H9 (cell line): ENCODE results near the gene SUN2. TPM values are rescaled to one million over a fixed set of nuclear protein-coding genes. Genes with fewer than 3 reads are reported as not detected.

Experiments
- DNase-seq: peaks from one replicate; pipeline ENCODE4 v3.0.0-alpha.2; 2017
- H2AFZ ChIP-seq: one replicate; pipeline ENCODE4 v1.6.1; 2013; ENCODE audit warnings: mild to moderate bottlenecking, low read length, control low read depth, moderate library complexity
- H2AK5ac ChIP-seq: 2 replicates; pipeline ENCODE4 v1.6.1; 2013; ENCODE audit warnings: low read length, control low read depth, mixed read lengths; ENCODE audit not compliant: insufficient read length
- H2BK120ac ChIP-seq: one replicate; pipeline ENCODE4 v1.6.1; 2013; ENCODE audit warnings: low read depth, mild to moderate bottlenecking, low read length, control low read depth, inconsistent platforms; ENCODE audit not compliant: poor library complexity, severe bottlenecking
- H2BK12ac ChIP-seq: 2 replicates; pipeline ENCODE4 v1.6.1; 2013; ENCODE audit warnings: low read length, control low read depth, mixed read lengths, low read depth; ENCODE audit not compliant: insufficient read length
- H2BK15ac ChIP-seq: 2 replicates; pipeline ENCODE4 v1.6.1; 2013; ENCODE audit warnings: low read depth, low read length, control low read depth
- H2BK20ac ChIP-seq: one replicate; pipeline ENCODE4 v1.6.1; 2013; ENCODE audit warnings: low read depth, mild to moderate bottlenecking, low read length, control low read depth, inconsistent platforms; ENCODE audit not compliant: poor library complexity, severe bottlenecking
- H2BK5ac ChIP-seq: 2 replicates; pipeline ENCODE4 v1.6.1; 2013; ENCODE audit warnings: low read length, control low read depth, mixed read lengths; ENCODE audit not compliant: insufficient read length
- H3K14ac ChIP-seq: 2 replicates; pipeline ENCODE4 v1.6.1; 2013; ENCODE audit warnings: low read length, control low read depth; ENCODE audit not compliant: insufficient read depth
- H3K18ac ChIP-seq: 2 replicates; pipeline ENCODE4 v1.6.1; 2013; ENCODE audit warnings: low read depth, mild to moderate bottlenecking, mixed read lengths, low read length, control low read depth; ENCODE audit not compliant: insufficient read length
- H3K23ac ChIP-seq: 2 replicates; pipeline ENCODE4 v1.6.1; 2013; ENCODE audit warnings: low read length, control low read depth, mixed read lengths, low read depth; ENCODE audit not compliant: insufficient read length
- H3K23me2 ChIP-seq: 2 replicates; pipeline ENCODE4 v1.6.1; 2013; ENCODE audit warnings: low read depth, mild to moderate bottlenecking, mixed read lengths, low read length, control low read depth; ENCODE audit not compliant: insufficient read length, poor library complexity, severe bottlenecking
- H3K27ac ChIP-seq: 2 replicates; pipeline ENCODE4 v1.5.1; 2013; ENCODE audit warnings: low read length, control low read depth, mixed read lengths, low read depth; ENCODE audit not compliant: insufficient read length
- H3K27me3 ChIP-seq: 2 replicates; pipeline ENCODE4 v1.6.1; 2013; ENCODE audit warnings: low read length, control low read depth, inconsistent platforms; ENCODE audit not compliant: insufficient read depth
- H3K4ac ChIP-seq: 2 replicates; pipeline ENCODE4 v1.6.1; 2013; ENCODE audit warnings: low read depth, mild to moderate bottlenecking, control low read depth, inconsistent platforms, low read length, moderate library complexity
- H3K4me1 ChIP-seq: 2 replicates; pipeline ENCODE4 v1.6.1; 2013; ENCODE audit warnings: low read length, control low read depth, inconsistent platforms; ENCODE audit not compliant: insufficient read depth
- H3K4me2 ChIP-seq: 2 replicates; pipeline ENCODE4 v1.6.1; 2013; ENCODE audit warnings: low read length, control low read depth, mixed read lengths; ENCODE audit not compliant: insufficient read length, insufficient read depth
- H3K56ac ChIP-seq: 2 replicates; pipeline ENCODE4 v1.6.1; 2013; ENCODE audit warnings: low read depth, mild to moderate bottlenecking, mixed read lengths, low read length, control low read depth; ENCODE audit not compliant: insufficient read length
- H3K79me1 ChIP-seq: 2 replicates; pipeline ENCODE4 v1.6.1; 2013; ENCODE audit warnings: low read depth, mild to moderate bottlenecking, moderate library complexity, low read length, control low read depth, inconsistent platforms; ENCODE audit not compliant: insufficient read depth, poor library complexity, severe bottlenecking
- H3K79me2 ChIP-seq: 2 replicates; pipeline ENCODE4 v1.6.1; 2013; ENCODE audit warnings: low read length, control low read depth, inconsistent platforms; ENCODE audit not compliant: insufficient read depth
- H3K9ac ChIP-seq: 2 replicates; pipeline ENCODE4 v1.6.1; 2013; ENCODE audit warnings: low read length, control low read depth, mixed read lengths; ENCODE audit not compliant: insufficient read length; ENCODE audit errors: extremely low read depth
- H3K9me3 ChIP-seq: one replicate; pipeline ENCODE4 v1.6.1; 2013; ENCODE audit warnings: low read depth, low read length, inconsistent platforms; ENCODE audit not compliant: control insufficient read depth
- H3T11ph ChIP-seq: one replicate; pipeline ENCODE4 v1.6.1; 2013; ENCODE audit warnings: mild to moderate bottlenecking, low read length, control low read depth, inconsistent platforms
- H4K20me1 ChIP-seq: one replicate; pipeline ENCODE4 v1.6.1; 2013; ENCODE audit not compliant: control insufficient read depth, insufficient read length, insufficient read depth
- H4K5ac ChIP-seq: 2 replicates; pipeline ENCODE4 v1.6.1; 2013; ENCODE audit warnings: low read depth, mild to moderate bottlenecking, mixed read lengths, low read length, control low read depth; ENCODE audit not compliant: insufficient read length
- H4K8ac ChIP-seq: replicated peaks from 2 replicates; pipeline ENCODE4 v1.6.1; 2013; ENCODE audit warnings: low read length, control low read depth, mixed read lengths, low read depth; ENCODE audit not compliant: insufficient read length
- H4K91ac ChIP-seq: 2 replicates; pipeline ENCODE4 v1.6.1; 2013; ENCODE audit warnings: low read depth, mild to moderate bottlenecking, moderate library complexity, mixed read lengths, low read length, control low read depth; ENCODE audit not compliant: insufficient read length
- H3K27ac Mint-ChIP-seq, 3 experiments: 2 replicates in 2 of 3; 3 replicates in 1 of 3; pipeline ENCODE4 v1.8.0; 2020 to 2021; ENCODE audit warnings: mixed read lengths in 3 of 3, mild to moderate bottlenecking in 1 of 3, moderate library complexity in 1 of 3
- H3K27me3 Mint-ChIP-seq: 2 replicates; pipeline ENCODE4 v1.8.0; 2021; ENCODE audit warnings: low read depth, mild to moderate bottlenecking, moderate library complexity, mixed read lengths
- H3K36me3 Mint-ChIP-seq, 3 experiments: 2 replicates in 2 of 3; 3 replicates in 1 of 3; pipeline ENCODE4 v1.8.0; 2020 to 2021; ENCODE audit warnings: low read depth in 3 of 3, mixed read lengths in 3 of 3; ENCODE audit not compliant: insufficient read depth in 1 of 3
- H3K4me1 Mint-ChIP-seq, 2 experiments: 2 replicates each; pipeline ENCODE4 v1.8.0; 2020; ENCODE audit warnings: mixed read lengths in 2 of 2
- H3K4me3 Mint-ChIP-seq, 2 experiments: 2 replicates in 1 of 2; 3 replicates in 1 of 2; pipeline ENCODE4 v1.8.0; 2020 to 2021; ENCODE audit warnings: mild to moderate bottlenecking in 2 of 2, mixed read lengths in 2 of 2, moderate library complexity in 1 of 2
- H3K9me3 Mint-ChIP-seq, 2 experiments: 2 replicates in 1 of 2; 3 replicates in 1 of 2; pipeline ENCODE4 v1.8.0; 2020; ENCODE audit warnings: mild to moderate bottlenecking in 2 of 2, mixed read lengths in 2 of 2, moderate library complexity in 1 of 2
- WGBS: extraction: QIAGEN DNeasy Blood & Tissue Kit; methylation state at CpG from one replicate; pipeline ENCODE4 v1.1.7; 2013; ENCODE audit warnings: missing lambda C conversion rate, low lambda C conversion rate, mixed read lengths; ENCODE audit not compliant: insufficient read length; ENCODE audit errors: extremely low coverage; 5-methylcytosine and 5-hydroxymethylcytosine counted together
- total RNA-seq: library from RNA; stranded (reverse); gene quantifications from 2 replicates; pipeline ENCODE4 v1.2.1, GENCODE V29; 2021
- TF ChIP-seq, protein P1 (sequence below): fragments of 200-600 bp; sonication (generic); conservative IDR thresholded peaks from 3 replicates; pipeline ENCODE4 v1.8.0; 2021; ENCODE audit warnings: antibody characterized with exemption, mild to moderate bottlenecking

SUN2 gene
- total RNA-seq, 1 experiment from 2014 or later = 12.0 TPM

DNA sequence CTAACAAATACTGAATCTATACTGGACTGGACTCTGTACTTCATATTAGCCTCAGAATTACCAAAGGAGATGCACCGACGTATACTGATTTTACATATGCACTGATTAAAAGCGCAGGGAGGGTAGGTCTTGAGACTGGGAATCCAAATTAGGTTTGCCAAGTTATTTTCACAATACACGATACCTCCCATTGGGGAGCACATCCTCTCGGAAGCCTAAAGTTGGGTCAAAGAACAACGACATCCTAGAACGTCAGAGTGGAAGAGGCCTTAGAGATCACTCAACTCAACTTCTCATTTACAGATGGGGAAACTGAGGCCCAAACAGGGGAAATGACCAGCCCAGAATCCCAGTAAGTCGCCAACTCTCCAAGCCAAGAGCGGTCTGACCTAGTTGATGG lies 37.5 kb upstream of the SUN2 start:
- H3K18ac ChIP-seq = peak overlapping the region; percentile 25
- no peak overlapping the region for H3K27ac ChIP-seq
- H4K8ac ChIP-seq = no peak overlapping the region
- no peak overlapping the region for H4K5ac ChIP-seq
- Mint-ChIP-seq H3K36me3 (no peaks in the 10 kb centered on the region), H3K4me1 (peaks cover 13 to 21% of the 10 kb centered on the region in 2 experiments), H3K27ac (peak overlapping the region in 2 of 3 experiments; percentile 53 to 57; a peak in 3 of 7 replicates), H3K27me3 (peaks cover 29% of the 10 kb centered on the region), H3K9me3 (no peaks in the 10 kb centered on the region), H3K4me3 (peak overlapping the region; percentile 73 to 92)
- H4K91ac ChIP-seq = no peak overlapping the region
- peak overlapping the region; percentile 27 for H3K9ac ChIP-seq
- no peak overlapping the region for H2BK12ac ChIP-seq
- H4K20me1 ChIP-seq = no peaks in the 10 kb centered on the region
- no peak overlapping the region for H2BK5ac ChIP-seq
- TF ChIP-seq, protein P1, sequence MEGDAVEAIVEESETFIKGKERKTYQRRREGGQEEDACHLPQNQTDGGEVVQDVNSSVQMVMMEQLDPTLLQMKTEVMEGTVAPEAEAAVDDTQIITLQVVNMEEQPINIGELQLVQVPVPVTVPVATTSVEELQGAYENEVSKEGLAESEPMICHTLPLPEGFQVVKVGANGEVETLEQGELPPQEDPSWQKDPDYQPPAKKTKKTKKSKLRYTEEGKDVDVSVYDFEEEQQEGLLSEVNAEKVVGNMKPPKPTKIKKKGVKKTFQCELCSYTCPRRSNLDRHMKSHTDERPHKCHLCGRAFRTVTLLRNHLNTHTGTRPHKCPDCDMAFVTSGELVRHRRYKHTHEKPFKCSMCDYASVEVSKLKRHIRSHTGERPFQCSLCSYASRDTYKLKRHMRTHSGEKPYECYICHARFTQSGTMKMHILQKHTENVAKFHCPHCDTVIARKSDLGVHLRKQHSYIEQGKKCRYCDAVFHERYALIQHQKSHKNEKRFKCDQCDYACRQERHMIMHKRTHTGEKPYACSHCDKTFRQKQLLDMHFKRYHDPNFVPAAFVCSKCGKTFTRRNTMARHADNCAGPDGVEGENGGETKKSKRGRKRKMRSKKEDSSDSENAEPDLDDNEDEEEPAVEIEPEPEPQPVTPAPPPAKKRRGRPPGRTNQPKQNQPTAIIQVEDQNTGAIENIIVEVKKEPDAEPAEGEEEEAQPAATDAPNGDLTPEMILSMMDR = no peak
- no peaks in the 10 kb centered on the region for H3K23me2 ChIP-seq
- H2BK120ac ChIP-seq = no peak overlapping the region
- H3K79me2 ChIP-seq = no peaks in the 10 kb centered on the region
- H2AFZ ChIP-seq = no peak overlapping the region
- H3K56ac ChIP-seq = no peak overlapping the region
- H3K14ac ChIP-seq = no peak overlapping the region
- no peak overlapping the region for H2AK5ac ChIP-seq
- no CpG with 5 or more reads among the region's 9 CpGs for whole genome bisulfite sequencing
- H3K4ac ChIP-seq = no peak overlapping the region
- no peak overlapping the region for H3K23ac ChIP-seq
- H3T11ph ChIP-seq = no peak overlapping the region
- H2BK20ac ChIP-seq = no peak overlapping the region
- no peaks in the 10 kb centered on the region for H3K79me1 ChIP-seq
- no peak for DNase-seq
- H3K9me3 ChIP-seq = no peaks in the 10 kb centered on the region
- H3K4me2 ChIP-seq = peak overlapping the region; percentile 66
- no peaks in the 10 kb centered on the region for H3K27me3 ChIP-seq
- no peaks in the 10 kb centered on the region for H3K4me1 ChIP-seq
- H2BK15ac ChIP-seq = no peak overlapping the region
